K562 (cell line): ENCODE data around the gene MYO18A. TPM values are rescaled to one million over a fixed set of nuclear protein-coding genes. Genes with fewer than 3 reads are reported as not detected.

Experiments
- AFF1 ChIP-seq, 2 experiments: fragments of 450-650 bp; IDR thresholded peaks; 2 replicates each; pipeline ENCODE4 v1.6.1; 2018; ENCODE audit warnings: mild to moderate bottlenecking in 2 of 2, low read depth in 1 of 2; ENCODE audit not compliant: partially characterized antibody in 2 of 2
- CHD4 ChIP-seq: fragments of 200-600 bp; sonication (generic); IDR thresholded peaks from 3 replicates; pipeline ENCODE4 v1.6.1; 2012; ENCODE audit warnings: low read depth, mild to moderate bottlenecking, mixed read lengths, low read length, inconsistent platforms; ENCODE audit not compliant: insufficient read depth, insufficient replicate concordance, poor library complexity, severe bottlenecking
- FIP1L1 ChIP-seq: fragments of 200-400 bp; formaldehyde crosslinking; IDR thresholded peaks from 2 replicates; pipeline ENCODE4 v1.6.1; 2018; ENCODE audit warnings: mild to moderate bottlenecking, low read depth, low read length; ENCODE audit not compliant: poor library complexity, severe bottlenecking
- FOSL1 ChIP-seq: fragments of 200-800 bp; sonication (Bioruptor generic); conservative IDR thresholded peaks from 2 replicates; pipeline ENCODE4 v1.6.1; 2016; ENCODE audit warnings: missing genetic modification characterization, missing compliant biosample characterization
- FOXM1 ChIP-seq, 2 experiments: fragments of 450-650 bp in 1 of 2; sonication (generic) in 1 of 2; formaldehyde crosslinking in 1 of 2; IDR thresholded peaks; 2 replicates each; pipeline versions ENCODE4 v1.6.1 to v1.9.0; 2017 to 2022; ENCODE audit warnings: low read depth in 2 of 2, mild to moderate bottlenecking in 2 of 2, missing genetic modification reagents in 1 of 2, moderate library complexity in 1 of 2
- HDAC1 ChIP-seq, 2 experiments: fragments of 450-650 bp; IDR thresholded peaks; 2 replicates each; pipeline ENCODE4 v1.6.1; 2016 to 2017; ENCODE audit warnings: inconsistent platforms in 1 of 2, mild to moderate bottlenecking in 1 of 2, moderate library complexity in 1 of 2
- KAT7 ChIP-seq: sonication (generic); formaldehyde crosslinking; IDR thresholded peaks from 2 replicates; pipeline ENCODE4 v1.8.0; 2022; ENCODE audit warnings: missing genetic modification reagents, mild to moderate bottlenecking, borderline replicate concordance
- NFIC ChIP-seq: fragments of 450-650 bp; IDR thresholded peaks from 2 replicates; pipeline ENCODE4 v1.6.1; 2017; ENCODE audit warnings: mild to moderate bottlenecking, inconsistent platforms
- PBX2 ChIP-seq, 2 experiments: IDR thresholded peaks in 1 of 2; conservative IDR thresholded peaks in 1 of 2; 2 replicates each; pipeline ENCODE4 v1.6.1; 2016; ENCODE audit warnings: low read depth in 2 of 2, mild to moderate bottlenecking in 1 of 2, missing compliant biosample characterization in 1 of 2, missing genetic modification characterization in 1 of 2, moderate library complexity in 1 of 2
- TAF7 ChIP-seq: fragments of 450-650 bp; IDR thresholded peaks from 2 replicates; pipeline ENCODE4 v1.6.1; 2016; ENCODE audit warnings: missing genetic modification characterization, missing compliant biosample characterization
- TCF7 ChIP-seq: sonication (generic); IDR thresholded peaks from 2 replicates; pipeline ENCODE4 v1.6.1; 2016; ENCODE audit warnings: antibody characterized with exemption, borderline replicate concordance
- USF2 ChIP-seq: sonication (generic); formaldehyde crosslinking; IDR thresholded peaks from 2 replicates; pipeline ENCODE4 v1.5.0; 2020; ENCODE audit warnings: missing genetic modification reagents
- ZBTB2 ChIP-seq: fragments of 450-650 bp; IDR thresholded peaks from 2 replicates; pipeline ENCODE4 v1.6.1; 2016; ENCODE audit warnings: antibody characterized with exemption
- ZNF263 ChIP-seq: sonication (generic); formaldehyde crosslinking; IDR thresholded peaks from 2 replicates; pipeline ENCODE4 v1.8.0; 2022; ENCODE audit warnings: mild to moderate bottlenecking, missing genetic modification reagents, borderline replicate concordance
- ZSCAN29 ChIP-seq: fragments of 450-650 bp; IDR thresholded peaks from 2 replicates; pipeline ENCODE4 v1.6.1; 2017
- polyA plus RNA-seq, 8 experiments: library from polyadenylated mRNA; depleted of rRNA in 4 of 8; stranded (reverse) in 5 of 8; unstranded in 3 of 8; fragments of >200 nt; fragmentation: Nextera tagmentation in 2 of 8; fragmentation: Illumina TruSeq in 1 of 8; extraction: Ambion mirVana in 2 of 8; extraction: Trizol in 1 of 8; gene quantifications; 2 replicates each; pipeline versions ENCODE4 v1.2.1 to v1.2.3, GENCODE V29; 2011 to 2014; ENCODE audit warnings: inconsistent platforms in 1 of 8, missing spikeins in 1 of 8
- total RNA-seq, 7 experiments: library from RNA; depleted of rRNA in 6 of 7; stranded (reverse); fragments of >200 nt in 6 of 7; fragmentation: Illumina TruSeq in 2 of 7; extraction: Trizol in 2 of 7; gene quantifications; 2 replicates each; pipeline versions ENCODE4 v1.2.1 to v1.2.3, GENCODE V29; 2011 to 2021; ENCODE audit warnings: low replicate concordance in 1 of 7

MYO18A gene
- total and polyA plus RNA-seq, 9 of the 15 experiments (the other 6 are each of a cell fraction or from before 2014, with no cell fraction given) = 2.5 to 65.4 (median 17.1) TPM

GRCh38 chr17:29212094-29212631 lies 32.0 kb upstream of the MYO18A start (continued):
- TF ChIP-seq FIP1L1 = no peak
- TF ChIP-seq ZSCAN29 = no peak
- TF ChIP-seq NFIC = peak; percentile 6; the same call in 1 of the 2 replicates
- peak; percentile 75 for TF ChIP-seq FOXM1 (IDR thresholded peaks at IDR 0.05; ENCODE audit: low read depth)
- no peak for TF ChIP-seq FOXM1 (CRISPR knock-in tag; IDR thresholded peaks at IDR 0.05; ENCODE audit: low read depth)
- TF ChIP-seq ZBTB2 = no peak
- TF ChIP-seq TCF7 = no peak
- no peak for TF ChIP-seq ZNF263 (CRISPR knock-in tag)
- no peak for TF ChIP-seq PBX2 (CRISPR knock-in tag; IDR thresholded peaks at IDR 0.05; ENCODE audit: low read depth)
- peak; percentile 41; the same call in 1 of the 2 replicates for TF ChIP-seq PBX2 (tag; conservative IDR thresholded peaks at IDR 0.05; ENCODE audit: low read depth)
- peak in 1 of 2 experiments; percentile 53; a peak in 1 of 4 replicates for TF ChIP-seq HDAC1 (IDR thresholded peaks at IDR 0.05)
- TF ChIP-seq FOSL1 (tag) = no peak
- TF ChIP-seq AFF1 (IDR thresholded peaks at IDR 0.05; ENCODE audit: low read depth in 1 of 2, partially characterized antibody in 2 of 2) = peak in 1 of 2 experiments; percentile 90
- no peak for TF ChIP-seq USF2
- TF ChIP-seq CHD4 = no peak
- no peak for TF ChIP-seq KAT7 (CRISPR knock-in tag)
- TF ChIP-seq TAF7 (tag) = no peak
